GM12878 (cell line): Measurements from ENCODE around the gene PITPNB. TPM values are rescaled to one million over a fixed set of nuclear protein-coding genes. Genes with fewer than 3 reads are reported as not detected.

Experiments
- ATAC-seq: fragments of 200-7000 bp; cut with Tn5 transposase; 3 replicates; pipeline ENCODE4 v1.9.1; 2020; ENCODE audit warnings: mild to moderate bottlenecking, moderate library complexity
- BruUV-seq: library from RNA; stranded (reverse); fragments of 400-500 nt; replicated peaks from 2 replicates; lab custom pipeline; 2021; lab: Mats Ljungman, UMichigan
- CTCF ChIA-PET: fragments of 300-600 bp; sonication (Branson Sonifier 250); formaldehyde crosslinking; extraction: SDS; loops from one replicate; lab custom pipeline; 2021; ENCODE audit warnings: inconsistent platforms; lab: Yijun Ruan, JAX
- POLR2A ChIA-PET: fragments of 350-600 bp; formaldehyde crosslinking; extraction: SDS; loops from one replicate; lab custom pipeline; 2021; ENCODE audit warnings: inconsistent platforms; lab: Charles Lee
- RAD21 ChIA-PET: fragments of 300-600 bp; sonication (Branson Sonifier 250); formaldehyde crosslinking; loops from one replicate; lab custom pipeline; 2023; ENCODE audit warnings: antibody characterized with exemption; ENCODE audit not compliant: unreplicated experiment; lab: Charles Lee
- SMC1A ChIA-PET: fragments of 300-600 bp; sonication (Branson Sonifier 250); formaldehyde crosslinking; loops from one replicate; lab custom pipeline; 2023; ENCODE audit not compliant: unreplicated experiment, uncharacterized antibody; lab: Charles Lee
- DNase-seq: peaks from one replicate; pipeline ENCODE4 v3.0.0-alpha.2; 2011; ENCODE audit warnings: low read depth, low spot score
- FAIRE-seq: peaks from 3 replicates; lab custom pipeline; 2011; peaks lifted over from hg19 to GRCh38; lab: Jason Lieb, UNC
- H2AFZ ChIP-seq: 2 replicates; pipeline ENCODE4 v1.6.0; 2011; ENCODE audit warnings: low read depth, low read length, control low read depth; ENCODE audit not compliant: control insufficient read depth
- H3K27ac ChIP-seq: 2 replicates; pipeline ENCODE4 v1.5.1; 2011; ENCODE audit warnings: control low read depth; ENCODE audit not compliant: control insufficient read depth, insufficient read depth
- H3K27me3 ChIP-seq, 2 experiments: replicated peaks in 1 of 2; 2 replicates each; pipeline versions ENCODE4 v1.6.0 to v1.6.1; 2011; ENCODE audit warnings: low read length in 1 of 2; ENCODE audit not compliant: control insufficient read depth in 2 of 2, insufficient read depth in 2 of 2
- H3K36me3 ChIP-seq, 2 experiments: 2 replicates each; pipeline ENCODE4 v1.5.1; 2011; ENCODE audit warnings: low read length in 1 of 2; ENCODE audit not compliant: control insufficient read depth in 2 of 2, insufficient read depth in 2 of 2
- H3K4me1 ChIP-seq: 2 replicates; pipeline ENCODE4 v1.6.1; 2011; ENCODE audit warnings: mild to moderate bottlenecking, low read length, moderate library complexity, mixed read lengths; ENCODE audit not compliant: control insufficient read depth, insufficient read depth
- H3K4me2 ChIP-seq: 2 replicates; pipeline ENCODE4 v1.6.0; 2011; ENCODE audit warnings: control low read depth; ENCODE audit not compliant: control insufficient read depth, insufficient read depth
- H3K4me3 ChIP-seq: fragments of 200-600 bp; sonication (generic); 2 replicates; pipeline ENCODE4 v1.5.1; 2016
- H3K79me2 ChIP-seq: 2 replicates; pipeline ENCODE4 v1.6.0; 2011; ENCODE audit warnings: low read length; ENCODE audit not compliant: control insufficient read depth, insufficient read depth
- H3K9ac ChIP-seq: 2 replicates; pipeline ENCODE4 v1.8.0; 2011; ENCODE audit warnings: low read length, control low read depth, mixed read lengths; ENCODE audit not compliant: control insufficient read depth, insufficient read depth
- H3K9me3 ChIP-seq: replicated peaks from 3 replicates; pipeline ENCODE4 v1.5.1; 2011; ENCODE audit warnings: mild to moderate bottlenecking, low read length; ENCODE audit not compliant: control insufficient read depth, insufficient read depth
- H4K20me1 ChIP-seq: 2 replicates; pipeline ENCODE4 v1.6.0; 2011; ENCODE audit not compliant: control insufficient read depth, insufficient read depth
- ETV6 ChIP-seq, 2 experiments: fragments of 450-650 bp in 1 of 2; IDR thresholded peaks in 1 of 2; conservative IDR thresholded peaks in 1 of 2; 2 replicates each; pipeline ENCODE4 v1.6.1; 2014; ENCODE audit warnings: antibody characterized with exemption in 1 of 2, borderline replicate concordance in 1 of 2, low read depth in 1 of 2, mild to moderate bottlenecking in 1 of 2, moderate library complexity in 1 of 2
- NBN ChIP-seq: fragments of 450-650 bp; IDR thresholded peaks from 2 replicates; pipeline ENCODE4 v1.6.1; 2016
- NRF1 ChIP-seq: conservative IDR thresholded peaks from 2 replicates; pipeline ENCODE4 v1.6.1; 2011; ENCODE audit warnings: mild to moderate bottlenecking, low read depth, low read length, improper control_type of control experiment
- SREBF1 ChIP-seq: IDR thresholded peaks from 2 replicates; pipeline ENCODE4 v1.6.1; 2012; ENCODE audit warnings: mild to moderate bottlenecking, low read length
- STAT1 ChIP-seq: fragments of 450-650 bp; conservative IDR thresholded peaks from 2 replicates; pipeline ENCODE4 v1.6.1; 2014; ENCODE audit warnings: antibody characterized with exemption, mild to moderate bottlenecking
- WRNIP1 ChIP-seq: IDR thresholded peaks from 2 replicates; pipeline ENCODE4 v1.6.1; 2011; ENCODE audit warnings: low read depth, low read length, improper control_type of control experiment, borderline replicate concordance
- ZBED1 ChIP-seq: IDR thresholded peaks from 2 replicates; pipeline ENCODE4 v1.6.1; 2016; ENCODE audit warnings: borderline replicate concordance
- ZNF217 ChIP-seq: fragments of 450-650 bp; IDR thresholded peaks from 2 replicates; pipeline ENCODE4 v1.6.1; 2017; ENCODE audit warnings: antibody characterized with exemption, mild to moderate bottlenecking
- ZZZ3 ChIP-seq: IDR thresholded peaks from 2 replicates; pipeline ENCODE4 v1.6.1; 2011; ENCODE audit warnings: low read depth; ENCODE audit not compliant: control insufficient read depth, insufficient read length
- WGBS: methylation state at CpG from one replicate; pipeline ENCODE4 v1.1.6; 2016; ENCODE audit warnings: low lambda C conversion rate; ENCODE audit not compliant: insufficient replicate concordance, insufficient coverage; ENCODE audit errors: missing lambda C conversion rate; 5-methylcytosine and 5-hydroxymethylcytosine counted together
- in situ Hi-C: fragments of 300-500 bp; cut with MboI; formaldehyde crosslinking; loops from 9 replicates; pipeline ENCODE4 v1.14.3; 2018; ENCODE audit warnings: mixed read lengths
- intact Hi-C: fragments of 100-400 bp; cut with micrococcal nuclease; formaldehyde crosslinking; loops from one replicate; pipeline ENCODE4 v1.14.2; 2022; ENCODE audit not compliant: unreplicated experiment
- polyA plus RNA-seq, 11 experiments: library from polyadenylated mRNA; depleted of rRNA in 4 of 11; unstranded in 6 of 11; stranded (reverse) in 5 of 11; fragments of >200 nt; fragmentation: Nextera tagmentation in 4 of 11; fragmentation: Illumina TruSeq in 1 of 11; extraction: Ambion mirVana in 4 of 11; extraction: Trizol in 1 of 11; gene quantifications; 1 replicate in 1 of 11; 2 replicates in 10 of 11; pipeline versions ENCODE4 v1.2.1 to v1.2.3, GENCODE V29; 2011 to 2016; ENCODE audit warnings: inconsistent platforms in 2 of 11, missing spikeins in 2 of 11, low read depth in 1 of 11
- total RNA-seq, 4 experiments: library from RNA; depleted of rRNA in 3 of 4; stranded (reverse); fragments of >200 nt in 3 of 4; fragmentation: Illumina TruSeq in 1 of 4; extraction: Trizol in 1 of 4; gene quantifications; 2 replicates each; pipeline versions ENCODE4 v1.2.1 to v1.2.3, GENCODE V29; 2013 to 2021

Gene PITPNB
- total and polyA plus RNA-seq, 10 of the 15 experiments (the other 5 are each of a cell fraction or from before 2014, with no cell fraction given) = 19.7 to 116 (median 64.9) TPM

DNA sequence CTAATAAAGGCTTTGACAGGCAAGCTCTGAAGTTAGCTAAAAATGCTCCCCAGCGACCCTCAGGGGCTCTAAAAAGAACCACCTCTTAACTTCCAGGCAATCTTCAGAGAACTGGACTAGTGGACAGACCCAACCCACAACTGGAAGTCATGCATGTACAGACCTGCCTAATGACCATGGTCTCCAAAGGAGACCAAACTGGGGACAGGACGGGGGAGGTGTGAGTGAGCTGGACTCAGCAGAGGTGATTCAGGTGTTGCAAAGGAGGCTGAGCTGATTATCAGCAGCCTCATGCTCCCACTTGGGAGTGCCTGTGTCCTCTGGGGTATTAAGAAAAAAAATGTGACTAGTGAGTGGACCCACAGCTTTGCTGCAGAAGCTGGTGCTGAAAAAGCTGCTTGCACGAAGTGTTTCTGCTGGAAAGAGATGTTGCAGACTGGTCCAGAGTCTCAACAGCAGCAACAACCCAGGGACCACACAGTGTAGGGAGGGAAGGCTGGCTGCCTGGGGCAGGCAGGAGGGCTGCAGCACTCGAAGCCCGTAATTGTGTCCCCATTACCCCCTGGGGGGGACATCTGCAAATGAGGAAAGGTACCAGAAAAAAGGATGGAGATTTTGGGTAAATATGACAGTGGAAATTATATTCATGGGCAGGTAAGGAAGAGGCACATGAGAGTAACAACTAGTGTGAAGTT, 35.3 kb downstream of the PITPNB start:
- BruUV-seq = no TSS peak
- intact Hi-C loops = no loop called here

More for the DNA sequence above, 35.3 kb downstream of the PITPNB start:
- H3K9me3 ChIP-seq = no peaks in the 10 kb centered on the region
- peaks cover 9 to 32% of the 10 kb centered on the region in 2 experiments for H3K36me3 ChIP-seq
- 96% methylated on average over 5 of the region's 5 CpGs for WGBS
- SMC1A ChIA-PET = interaction anchor here (1.4 to 9.0 kb wide), 4 partner anchors 11 to 124 kb away, joined by 4 to 65 read pairs (median 14); partner anchors contain the start of gene PITPNB
- H3K27me3 ChIP-seq = no peaks in the 10 kb centered on the region
- no peak overlapping the region for H3K9ac ChIP-seq
- in situ Hi-C loops = no loop called here
- no peak for ATAC-seq
- CTCF ChIA-PET = interaction anchor here (0.6 to 5.6 kb wide), 15 partner anchors 10 to 387 kb away, joined by 3 to 33 read pairs (median 4); partner anchors contain the start of gene PITPNB
- no peak overlapping the region for H2AFZ ChIP-seq
- FAIRE-seq = no peak
- TF ChIP-seq WRNIP1 (no peak), NRF1 (no peak), ZNF217 (no peak), ETV6 (conservative IDR thresholded peaks at IDR 0.05 in 1 of 2, IDR thresholded peaks at IDR 0.05 in 1 of 2; ENCODE audit: borderline replicate concordance in 1 of 2, low read depth in 1 of 2) (no peak), NBN (no peak), SREBF1 (no peak), ZBED1 (no peak), STAT1 (no peak), ZZZ3 (no peak)
- H3K4me1 ChIP-seq = peaks cover 2% of the 10 kb centered on the region; the same call in 1 of the 2 replicates
- H3K4me2 ChIP-seq = no peak overlapping the region
- H3K27ac ChIP-seq = no peak overlapping the region
- DNase-seq = no peak
- peaks cover 3% of the 10 kb centered on the region for H3K79me2 ChIP-seq
- H4K20me1 ChIP-seq = peaks cover 5% of the 10 kb centered on the region
- POLR2A ChIA-PET = no interaction called here
- RAD21 ChIA-PET = interaction anchor here (0.8 to 2.2 kb wide), 4 partner anchors 10 to 122 kb away, joined by 3 to 5 read pairs (median 4); no protein-coding TSS in a partner anchor
- H3K4me3 ChIP-seq = no peak overlapping the region
